Activated T-cell treated with anti-CD3 and anti-CD28 coated beads, Interleukin-2, amount 50 U/mL, for 4 hours (primary cell): ENCODE data around the gene TUT4. TPM values are rescaled to one million over a fixed set of nuclear protein-coding genes. Genes with fewer than 3 reads are reported as not detected.
A peak's percentile ranks its signal among the peaks of the same experiment; 100 is the strongest.

ENCODE experiments used
- ATAC-seq, 2 donors: fragments of 200-7000 bp; cut with Tn5 transposase; one replicate each; pipeline ENCODE4 v1.10.0; 2021
- DNase-seq: peaks from one replicate; pipeline ENCODE4 v3.0.0-alpha.2; 2020
- H3K27me3 Mint-ChIP-seq: one replicate; pipeline ENCODE4 v1.8.0; 2021; ENCODE audit warnings: low read depth, mixed read lengths
- H3K36me3 Mint-ChIP-seq: one replicate; pipeline ENCODE4 v1.8.0; 2022; ENCODE audit warnings: mixed read lengths; ENCODE audit not compliant: insufficient read depth
- H3K4me1 Mint-ChIP-seq: one replicate; pipeline ENCODE4 v1.8.0; 2021; ENCODE audit warnings: low read depth, mixed read lengths
- H3K4me3 Mint-ChIP-seq: one replicate; pipeline ENCODE4 v1.8.0; 2021; ENCODE audit warnings: mild to moderate bottlenecking, moderate library complexity, mixed read lengths
- H3K9me3 Mint-ChIP-seq: one replicate; pipeline ENCODE4 v1.8.0; 2021; ENCODE audit warnings: mixed read lengths
- total RNA-seq, 3 donors: library from RNA; stranded (reverse); gene quantifications; one replicate each; pipeline ENCODE4 v1.2.1, GENCODE V29; 2021

Gene TUT4
- total RNA-seq, 3 donors from 2014 or later, result 36.7 to 37.7 (median 36.8) TPM

- ATAC-seq (peak; percentile 68 to 74), DNase-seq (peak; percentile 14)
- H3K4me1 Mint-ChIP-seq, result peaks cover 26% of the 10 kb centered on the region
- H3K27me3 Mint-ChIP-seq, result no peaks in the 10 kb centered on the region
- peak overlapping the region; percentile 99 for H3K4me3 Mint-ChIP-seq
- H3K9me3 Mint-ChIP-seq, result no peaks in the 10 kb centered on the region
- H3K36me3 Mint-ChIP-seq, result peaks cover 36% of the 10 kb centered on the region
These were observed 149.3 kb downstream of the TUT4 start for GRCh38 chr1:52403566-52404115.

- DNase-seq (no peak), ATAC-seq (no peak)
- Mint-ChIP-seq H3K36me3 (peaks cover 32% of the 10 kb centered on the region), H3K4me3 (peak overlapping the region; percentile 99), H3K27me3 (no peaks in the 10 kb centered on the region), H3K4me1 (peaks cover 26% of the 10 kb centered on the region), H3K9me3 (no peaks in the 10 kb centered on the region)
These were observed 150.0 kb downstream of the TUT4 start for GRCh38 chr1:52402860-52403240.

- H3K4me3 Mint-ChIP-seq, result no peak overlapping the region
- DNase-seq (no peak), ATAC-seq (no peak)
- no peaks in the 10 kb centered on the region for H3K27me3 Mint-ChIP-seq
- no peaks in the 10 kb centered on the region for H3K9me3 Mint-ChIP-seq
- H3K4me1 Mint-ChIP-seq, result peaks cover 10% of the 10 kb centered on the region
- peaks cover 33% of the 10 kb centered on the region for H3K36me3 Mint-ChIP-seq
These were observed 152.8 kb downstream of the TUT4 start for GRCh38 chr1:52400131-52400530.

- Mint-ChIP-seq H3K4me1 (peaks cover 8% of the 10 kb centered on the region), H3K4me3 (no peak overlapping the region), H3K36me3 (peaks cover 33% of the 10 kb centered on the region)
These were observed 153.3 kb downstream of the TUT4 start for GRCh38 chr1:52399629-52400028.

GRCh38 chr1:52393174-52393573, 159.7 kb downstream of the TUT4 start:
- ATAC-seq (peak; percentile 35 to 53), DNase-seq (no peak)
- no peaks in the 10 kb centered on the region for H3K27me3 Mint-ChIP-seq

More at GRCh38 chr1:52399629-52400028, 153.3 kb downstream of the TUT4 start:
- ATAC-seq (no peak), DNase-seq (no peak)
- Mint-ChIP-seq H3K27me3 (no peaks in the 10 kb centered on the region), H3K9me3 (no peaks in the 10 kb centered on the region)

GRCh38 chr1:52386458-52386857, 166.4 kb downstream of the TUT4 start:
- H3K27me3 Mint-ChIP-seq, result no peaks in the 10 kb centered on the region
- H3K4me3 Mint-ChIP-seq, result no peak overlapping the region
- no peaks in the 10 kb centered on the region for H3K4me1 Mint-ChIP-seq
- ATAC-seq (no peak), DNase-seq (no peak)
- H3K9me3 Mint-ChIP-seq, result no peaks in the 10 kb centered on the region
- H3K36me3 Mint-ChIP-seq, result peaks cover 19% of the 10 kb centered on the region

More at GRCh38 chr1:52393174-52393573, 159.7 kb downstream of the TUT4 start:
- Mint-ChIP-seq H3K4me1 (no peaks in the 10 kb centered on the region), H3K9me3 (no peaks in the 10 kb centered on the region), H3K36me3 (peaks cover 29% of the 10 kb centered on the region), H3K4me3 (no peak overlapping the region)

GRCh38 chr1:52385376-52385775, 167.5 kb downstream of the TUT4 start:
- H3K36me3 Mint-ChIP-seq, result peaks cover 21% of the 10 kb centered on the region
- no peaks in the 10 kb centered on the region for H3K9me3 Mint-ChIP-seq
- no peak for ATAC-seq
- no peak for DNase-seq
- H3K27me3 Mint-ChIP-seq, result no peaks in the 10 kb centered on the region
- no peak overlapping the region for H3K4me3 Mint-ChIP-seq
- H3K4me1 Mint-ChIP-seq, result no peaks in the 10 kb centered on the region

Other genes starting within 250 kb of the TUT4 start
- gene CC2D1B, start 186.9 kb downstream of the TUT4 start, total RNA-seq, result 10 to 100 TPM; 35.0 to 40.0 (median 38.9) TPM
- gene ORC1, start 148.7 kb downstream of the TUT4 start, total RNA-seq, result 10 to 100 TPM; 34.8 to 46.2 (median 37.3) TPM
- 100 to 1,000 TPM in 2 of 3 donors, 10 to 100 TPM in 1; 94.0 to 113 (median 101) TPM for gene PRPF38A, start 148.5 kb downstream of the TUT4 start, total RNA-seq
- gene GPX7, start 49.3 kb upstream of the TUT4 start, total RNA-seq, result 10 to 100 TPM; 18.6 to 20.0 (median 19.1) TPM
- gene SHISAL2A, start 80.1 kb upstream of the TUT4 start, total RNA-seq, result 1 to 10 TPM; 4.9 to 7.5 (median 5.2) TPM
- 10 to 100 TPM; 35.3 to 45.1 (median 44.0) TPM for gene COA7, start 145.3 kb upstream of the TUT4 start, total RNA-seq
- 1 to 10 TPM; 7.7 to 9.2 (median 7.7) TPM for gene ZYG11B, start 173.4 kb upstream of the TUT4 start, total RNA-seq